Upper lobe of left lung (tissue), 4 donors: ENCODE results near the gene FBRSL1.

Experiments
- CTCF ChIP-seq, 6 experiments: fragments of 450-650 bp in 4 of 6; fragments of 200-600 bp in 2 of 6; sonication (generic) in 2 of 6; IDR thresholded peaks; one replicate each; pipeline ENCODE4 v1.5.1; 2016 to 2019; ENCODE audit warnings: antibody characterized with exemption in 6 of 6
- POLR2A ChIP-seq, 4 donors: fragments of 450-650 bp; IDR thresholded peaks; one replicate each; pipeline ENCODE4 v1.5.1; 2016 to 2017; ENCODE audit warnings: antibody characterized with exemption in 4 of 4, mild to moderate bottlenecking in 2 of 4
- POLR2AphosphoS5 ChIP-seq, 2 donors: sonication (generic); formaldehyde crosslinking; IDR thresholded peaks; one replicate each; pipeline ENCODE4 v1.5.1; 2017; ENCODE audit warnings: antibody characterized with exemption in 2 of 2

DNA sequence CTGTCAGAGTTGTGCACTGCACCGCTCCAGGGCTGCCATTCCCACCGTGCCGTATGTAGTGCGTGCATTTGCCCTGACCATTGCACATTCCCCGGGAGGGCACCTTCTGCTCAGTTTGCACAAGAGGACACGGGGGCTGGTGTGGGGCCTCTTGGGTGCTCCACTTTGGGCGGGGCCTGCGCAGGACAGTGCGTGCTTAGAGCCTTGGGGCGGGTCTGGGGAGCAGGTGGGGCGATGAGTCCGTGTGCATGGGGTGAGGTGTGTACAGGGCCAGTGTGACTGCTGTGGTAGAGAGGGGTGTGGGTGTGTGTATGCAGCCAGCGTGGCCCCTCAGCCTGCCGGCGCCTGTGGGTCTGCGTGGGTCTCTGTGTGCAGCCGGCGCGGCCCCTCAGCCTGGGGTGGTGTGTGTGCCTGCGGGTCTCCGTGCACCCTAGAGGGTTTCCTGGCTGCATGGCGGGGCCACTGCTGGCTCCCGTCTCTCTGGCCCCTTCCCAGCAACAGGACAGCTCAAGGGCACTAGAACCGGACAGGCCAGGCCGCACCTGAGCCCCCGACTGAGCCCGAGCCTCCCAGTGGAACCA, 31.9 kb downstream of the FBRSL1 start:
- TF ChIP-seq CTCF (IDR thresholded peaks at IDR 0.05) (no peak), POLR2A (IDR thresholded peaks at IDR 0.05) (no peak), POLR2AphosphoS5 (IDR thresholded peaks at IDR 0.05) (no peak)
